Measurements from ENCODE around the gene ANKRD33. TPM values are rescaled to one million over a fixed set of nuclear protein-coding genes. Genes with fewer than 3 reads are reported as not detected.

The ANKRD33 gene
- total RNA-seq, 4 donors from 2014 or later, result not detected

DNA sequence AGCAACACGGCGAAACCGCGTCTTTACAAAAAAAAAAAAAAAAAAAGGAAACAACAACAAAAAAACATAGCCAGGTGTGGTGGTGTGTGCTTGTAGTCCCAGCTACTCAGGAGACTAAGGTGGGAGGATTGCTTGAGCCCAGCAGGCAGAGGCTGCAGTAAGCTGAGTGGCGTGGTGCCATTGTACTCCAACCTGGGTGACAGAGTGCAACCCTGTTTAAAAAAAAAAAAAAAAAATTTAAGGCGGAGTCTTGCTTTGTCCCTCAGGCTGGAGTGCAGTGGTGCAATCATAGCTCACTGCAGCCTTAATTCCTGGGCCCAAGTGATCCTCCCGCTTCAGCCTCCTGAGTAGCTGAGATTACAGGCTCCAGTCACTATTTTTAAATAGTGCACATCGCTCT, 21.1 kb upstream of the ANKRD33 start:
- DNase-seq (ENCODE audit: low spot score) (no peak), ATAC-seq (ENCODE audit: low FRiP score) (no peak)
- TF ChIP-seq, protein P1, sequence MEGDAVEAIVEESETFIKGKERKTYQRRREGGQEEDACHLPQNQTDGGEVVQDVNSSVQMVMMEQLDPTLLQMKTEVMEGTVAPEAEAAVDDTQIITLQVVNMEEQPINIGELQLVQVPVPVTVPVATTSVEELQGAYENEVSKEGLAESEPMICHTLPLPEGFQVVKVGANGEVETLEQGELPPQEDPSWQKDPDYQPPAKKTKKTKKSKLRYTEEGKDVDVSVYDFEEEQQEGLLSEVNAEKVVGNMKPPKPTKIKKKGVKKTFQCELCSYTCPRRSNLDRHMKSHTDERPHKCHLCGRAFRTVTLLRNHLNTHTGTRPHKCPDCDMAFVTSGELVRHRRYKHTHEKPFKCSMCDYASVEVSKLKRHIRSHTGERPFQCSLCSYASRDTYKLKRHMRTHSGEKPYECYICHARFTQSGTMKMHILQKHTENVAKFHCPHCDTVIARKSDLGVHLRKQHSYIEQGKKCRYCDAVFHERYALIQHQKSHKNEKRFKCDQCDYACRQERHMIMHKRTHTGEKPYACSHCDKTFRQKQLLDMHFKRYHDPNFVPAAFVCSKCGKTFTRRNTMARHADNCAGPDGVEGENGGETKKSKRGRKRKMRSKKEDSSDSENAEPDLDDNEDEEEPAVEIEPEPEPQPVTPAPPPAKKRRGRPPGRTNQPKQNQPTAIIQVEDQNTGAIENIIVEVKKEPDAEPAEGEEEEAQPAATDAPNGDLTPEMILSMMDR (IDR thresholded peaks at IDR 0.05), result no peak

DNA sequence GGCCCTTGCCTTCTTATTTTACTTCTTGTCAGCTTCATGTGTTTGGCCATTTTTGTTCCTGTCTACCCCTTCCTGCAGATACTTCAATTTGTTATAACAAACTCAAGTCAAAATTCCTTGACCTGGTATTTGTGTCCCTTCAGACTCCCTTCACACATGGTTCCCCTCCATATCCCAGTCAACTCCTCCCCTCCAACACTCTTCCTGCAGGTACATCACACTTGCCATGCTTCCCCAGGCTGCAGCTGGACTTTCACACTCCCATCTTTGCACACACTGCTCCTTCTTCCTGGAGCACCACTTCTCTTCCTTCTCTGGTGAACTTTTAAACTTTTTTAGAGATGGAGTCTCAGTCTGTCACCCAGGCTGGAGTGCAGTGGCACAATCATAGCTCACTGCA, 20.5 kb upstream of the ANKRD33 start:
- DNase-seq (ENCODE audit: low spot score) (no peak), ATAC-seq (ENCODE audit: low FRiP score) (no peak)
- TF ChIP-seq, protein P1 (IDR thresholded peaks at IDR 0.05), result no peak

DNA sequence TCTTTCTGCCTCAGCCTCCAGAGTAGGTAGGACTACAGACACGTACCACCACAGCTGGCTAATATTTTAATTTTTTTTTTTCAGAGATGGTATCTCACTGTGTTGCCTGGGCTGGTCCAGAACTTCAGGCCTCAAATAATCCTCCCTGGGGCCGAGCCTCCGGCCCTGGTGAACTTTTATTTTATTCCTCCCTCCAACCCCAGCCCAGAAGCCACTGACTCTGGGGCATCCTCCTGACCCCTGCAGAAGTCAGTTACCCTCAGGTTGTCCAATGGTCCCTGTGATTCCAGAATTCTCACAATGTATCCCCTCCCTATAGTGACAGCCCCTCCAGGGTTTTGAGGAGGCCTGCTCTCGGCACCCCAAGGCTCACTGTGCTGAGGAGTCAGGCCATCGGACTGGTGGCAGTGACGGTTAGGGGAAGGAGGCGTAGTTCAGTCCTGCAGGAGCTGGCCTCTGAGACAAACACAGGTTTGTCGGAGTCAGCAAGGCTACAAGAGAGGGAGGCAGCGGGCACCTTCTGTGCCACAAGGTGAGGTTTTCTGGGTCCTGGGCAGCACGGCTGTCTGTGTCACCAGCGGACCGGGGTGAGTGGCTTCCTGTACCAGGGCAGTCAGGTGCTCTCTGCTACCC, 20.0 kb upstream of the ANKRD33 start:
- TF ChIP-seq, protein P1 (IDR thresholded peaks at IDR 0.05), result no peak
- DNase-seq (ENCODE audit: low spot score) (no peak), ATAC-seq (ENCODE audit: low FRiP score) (no peak)

DNA sequence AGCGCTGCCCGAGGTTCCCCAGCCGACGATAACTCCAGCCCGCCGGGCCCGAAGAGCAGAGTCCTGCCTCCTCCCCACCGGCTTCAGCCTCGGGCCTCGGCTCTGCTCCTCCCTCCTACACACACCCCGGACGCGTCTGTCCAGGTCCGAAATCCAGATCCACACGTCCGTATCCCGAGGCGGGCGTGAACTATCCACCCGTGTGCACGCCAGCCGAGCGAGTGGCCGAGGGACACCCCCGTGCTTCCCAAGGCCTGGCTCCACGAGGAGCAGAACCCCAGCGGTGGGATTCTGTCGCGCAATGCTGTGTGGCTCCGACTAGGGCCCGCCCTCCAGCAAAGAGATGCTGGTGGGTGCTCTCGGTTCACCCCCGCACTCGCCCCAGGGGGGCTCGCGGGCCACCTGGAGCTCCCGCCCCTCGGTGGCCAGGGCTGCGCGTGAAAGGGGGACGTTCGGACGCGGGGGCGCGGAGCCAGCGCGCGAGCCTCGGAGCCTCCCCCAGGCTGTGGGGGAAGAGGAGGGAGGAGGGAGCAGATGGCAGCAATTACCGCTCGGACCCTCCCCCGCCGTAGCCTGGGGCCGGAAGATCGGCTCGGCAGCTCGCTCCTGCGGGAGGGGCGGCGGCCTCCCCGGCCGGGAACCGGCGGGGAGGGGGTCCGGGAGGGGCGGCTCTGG, 18.9 kb upstream of the ANKRD33 start:
- DNase-seq (ENCODE audit: low spot score) (no peak), ATAC-seq (ENCODE audit: low FRiP score) (peak; percentile 46)
- TF ChIP-seq, protein P1 (IDR thresholded peaks at IDR 0.05), result no peak

DNA sequence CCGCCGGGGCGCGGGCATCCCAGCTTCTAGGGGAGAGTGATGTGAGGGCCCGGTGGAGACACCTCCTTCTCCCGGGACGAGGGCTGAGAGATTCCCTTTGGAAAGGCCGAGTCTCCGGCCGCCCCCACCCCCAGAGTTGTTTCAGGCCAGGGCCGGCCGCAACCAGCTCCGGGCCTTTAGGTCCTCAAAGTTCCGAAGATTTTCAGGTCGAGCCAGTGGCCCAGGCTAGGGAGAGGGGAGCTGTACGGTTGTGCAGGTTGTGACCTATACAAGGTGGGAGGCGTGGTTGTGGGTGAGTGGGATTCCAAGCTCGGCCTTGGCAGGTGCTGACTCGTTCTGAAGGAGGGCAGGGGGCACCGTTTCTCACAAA, 18.4 kb upstream of the ANKRD33 start:
- ATAC-seq (ENCODE audit: low FRiP score) (peak; percentile 5), DNase-seq (ENCODE audit: low spot score) (no peak)
- TF ChIP-seq, protein P1 (IDR thresholded peaks at IDR 0.05), result no peak

DNA sequence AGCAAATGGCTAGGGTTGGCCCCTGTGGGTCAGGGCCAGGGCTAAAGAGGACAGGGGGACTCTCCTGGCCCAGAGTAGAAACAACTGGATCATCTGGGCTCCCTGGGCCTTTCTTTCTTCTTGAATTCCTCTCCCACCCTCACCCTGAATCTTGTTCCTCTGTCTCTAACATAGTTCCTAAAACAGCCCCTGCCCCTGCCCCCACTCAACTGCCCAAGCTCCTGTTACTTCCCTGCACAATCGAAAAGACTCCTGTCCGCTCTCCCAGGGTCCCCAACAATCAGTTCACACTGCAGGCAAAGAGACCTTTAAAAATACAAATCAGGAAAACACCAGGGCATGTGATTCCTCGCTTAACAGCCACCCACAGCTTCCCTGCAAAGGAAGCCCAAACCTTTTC, 18.0 kb upstream of the ANKRD33 start:
- TF ChIP-seq, protein P1 (IDR thresholded peaks at IDR 0.05), result no peak
- ATAC-seq (ENCODE audit: low FRiP score), result no peak
- no peak for DNase-seq (ENCODE audit: low spot score)

DNA sequence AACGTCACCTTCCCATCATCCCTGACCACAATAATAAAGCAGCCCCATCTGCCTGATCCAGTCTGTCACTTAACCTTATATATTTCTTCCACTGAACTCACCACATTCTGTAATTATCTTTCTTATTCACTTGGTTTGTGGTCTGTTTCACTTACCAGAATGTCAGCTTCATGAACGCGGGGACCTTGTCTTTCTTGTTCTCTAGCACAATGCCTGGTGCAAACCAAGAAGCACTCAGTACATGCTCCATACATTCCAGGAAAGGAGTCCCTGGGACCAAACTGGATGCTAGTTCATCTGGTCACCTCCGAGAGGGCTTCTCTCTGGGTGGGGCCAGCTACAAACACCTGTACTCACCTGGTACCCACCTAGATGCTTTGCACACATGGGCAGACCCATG, 17.4 kb upstream of the ANKRD33 start:
- DNase-seq (ENCODE audit: low spot score) (no peak), ATAC-seq (ENCODE audit: low FRiP score) (no peak)
- TF ChIP-seq, protein P1 (IDR thresholded peaks at IDR 0.05), result no peak

All from omental fat pad (tissue), 4 donors.